Vagina (tissue), 2 donors: ENCODE data around the gene RNF114. TPM values are rescaled to one million over a fixed set of nuclear protein-coding genes. Genes with fewer than 3 reads are reported as not detected.
"Not testable (repeated sequence)": the region's sequence is repeated elsewhere in the genome, so short reads cannot be mapped to it uniquely, and the experiment has no call there.

Experiments
- DNase-seq, 2 donors: peaks; one replicate each; pipeline ENCODE4 v3.0.0-alpha.2; 2017; ENCODE audit errors: extremely low spot score in 2 of 2
- H3K27ac ChIP-seq: fragments of 200-600 bp; sonication (generic); one replicate; pipeline ENCODE4 v1.5.1; 2019
- H3K27me3 ChIP-seq: fragments of 200-600 bp; sonication (generic); one replicate; pipeline ENCODE4 v1.5.1; 2019
- H3K36me3 ChIP-seq, 2 donors: fragments of 200-600 bp; sonication (generic); one replicate each; pipeline ENCODE4 v1.5.1; 2017 to 2019
- H3K4me1 ChIP-seq: fragments of 200-600 bp; sonication (generic); one replicate; pipeline ENCODE4 v1.5.1; 2019
- H3K4me3 ChIP-seq, 2 donors: fragments of 200-600 bp; sonication (generic); 1 replicate in 1 of 2; 2 replicates in 1 of 2; pipeline ENCODE4 v1.5.1; 2016 to 2019
- H3K9me3 ChIP-seq: fragments of 200-600 bp; sonication (generic); one replicate; pipeline ENCODE4 v1.5.1; 2019
- POLR2A ChIP-seq, 2 donors: fragments of 450-650 bp; IDR thresholded peaks; one replicate each; pipeline ENCODE4 v1.6.1; 2017; ENCODE audit warnings: antibody characterized with exemption in 2 of 2, mild to moderate bottlenecking in 2 of 2, moderate library complexity in 2 of 2
- POLR2AphosphoS5 ChIP-seq, 2 donors: sonication (generic); formaldehyde crosslinking; IDR thresholded peaks; one replicate each; pipeline ENCODE4 v1.9.0; 2017; ENCODE audit warnings: antibody characterized with exemption in 2 of 2, mild to moderate bottlenecking in 2 of 2, low read depth in 1 of 2; ENCODE audit not compliant: insufficient read depth in 1 of 2
- intact Hi-C: fragments of 100-400 bp; cut with DNase I; formaldehyde crosslinking; loops from one replicate; pipeline ENCODE4 v1.15.1; 2023
- total RNA-seq: library from RNA; depleted of rRNA; stranded (reverse); fragments of >200 nt; gene quantifications from one replicate; pipeline ENCODE4 v1.2.3, GENCODE V29; 2016
- TF ChIP-seq, protein P1 (sequence below), 3 experiments: fragments of 450-650 bp in 2 of 3; fragments of 200-600 bp in 1 of 3; sonication (generic) in 1 of 3; IDR thresholded peaks; one replicate each; pipeline ENCODE4 v1.5.1; 2017 to 2019; ENCODE audit warnings: antibody characterized with exemption in 3 of 3, mild to moderate bottlenecking in 2 of 3, moderate library complexity in 2 of 3

The RNF114 gene
- total RNA-seq, 1 donor from 2014 or later = 153 TPM

- no peak overlapping the region for H3K27ac ChIP-seq
- intact Hi-C loops = no loop called here
- no peak for DNase-seq
- no peaks in the 10 kb centered on the region for H3K36me3 ChIP-seq
- no peaks in the 10 kb centered on the region for H3K9me3 ChIP-seq
- H3K4me1 ChIP-seq = no peaks in the 10 kb centered on the region
- no peak overlapping the region for H3K4me3 ChIP-seq
- no peak for TF ChIP-seq POLR2AphosphoS5 (IDR thresholded peaks at IDR 0.05; ENCODE audit: insufficient read depth in 1 of 2, low read depth in 1 of 2)
- TF ChIP-seq, protein P1, sequence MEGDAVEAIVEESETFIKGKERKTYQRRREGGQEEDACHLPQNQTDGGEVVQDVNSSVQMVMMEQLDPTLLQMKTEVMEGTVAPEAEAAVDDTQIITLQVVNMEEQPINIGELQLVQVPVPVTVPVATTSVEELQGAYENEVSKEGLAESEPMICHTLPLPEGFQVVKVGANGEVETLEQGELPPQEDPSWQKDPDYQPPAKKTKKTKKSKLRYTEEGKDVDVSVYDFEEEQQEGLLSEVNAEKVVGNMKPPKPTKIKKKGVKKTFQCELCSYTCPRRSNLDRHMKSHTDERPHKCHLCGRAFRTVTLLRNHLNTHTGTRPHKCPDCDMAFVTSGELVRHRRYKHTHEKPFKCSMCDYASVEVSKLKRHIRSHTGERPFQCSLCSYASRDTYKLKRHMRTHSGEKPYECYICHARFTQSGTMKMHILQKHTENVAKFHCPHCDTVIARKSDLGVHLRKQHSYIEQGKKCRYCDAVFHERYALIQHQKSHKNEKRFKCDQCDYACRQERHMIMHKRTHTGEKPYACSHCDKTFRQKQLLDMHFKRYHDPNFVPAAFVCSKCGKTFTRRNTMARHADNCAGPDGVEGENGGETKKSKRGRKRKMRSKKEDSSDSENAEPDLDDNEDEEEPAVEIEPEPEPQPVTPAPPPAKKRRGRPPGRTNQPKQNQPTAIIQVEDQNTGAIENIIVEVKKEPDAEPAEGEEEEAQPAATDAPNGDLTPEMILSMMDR (IDR thresholded peaks at IDR 0.05) = no peak
- TF ChIP-seq POLR2A (IDR thresholded peaks at IDR 0.05) = no peak
- H3K27me3 ChIP-seq = no peaks in the 10 kb centered on the region
Observed at GRCh38 chr20:49969946-49970345, 33.7 kb downstream of the RNF114 start.

GRCh38 chr20:49970498-49970897 is 34.3 kb downstream of the RNF114 start:
- TF ChIP-seq POLR2A (IDR thresholded peaks at IDR 0.05) = no peak
- TF ChIP-seq, protein P1 (IDR thresholded peaks at IDR 0.05) = no peak
- TF ChIP-seq POLR2AphosphoS5 (IDR thresholded peaks at IDR 0.05; ENCODE audit: insufficient read depth in 1 of 2, low read depth in 1 of 2) = no peak
- H3K27me3 ChIP-seq = no peaks in the 10 kb centered on the region
- no peak overlapping the region for H3K4me3 ChIP-seq
- H3K4me1 ChIP-seq = no peaks in the 10 kb centered on the region
- no peaks in the 10 kb centered on the region for H3K9me3 ChIP-seq
- intact Hi-C loops = no loop called here
- H3K36me3 ChIP-seq = no peaks in the 10 kb centered on the region
- no peak overlapping the region for H3K27ac ChIP-seq
- no peak for DNase-seq

DNA sequence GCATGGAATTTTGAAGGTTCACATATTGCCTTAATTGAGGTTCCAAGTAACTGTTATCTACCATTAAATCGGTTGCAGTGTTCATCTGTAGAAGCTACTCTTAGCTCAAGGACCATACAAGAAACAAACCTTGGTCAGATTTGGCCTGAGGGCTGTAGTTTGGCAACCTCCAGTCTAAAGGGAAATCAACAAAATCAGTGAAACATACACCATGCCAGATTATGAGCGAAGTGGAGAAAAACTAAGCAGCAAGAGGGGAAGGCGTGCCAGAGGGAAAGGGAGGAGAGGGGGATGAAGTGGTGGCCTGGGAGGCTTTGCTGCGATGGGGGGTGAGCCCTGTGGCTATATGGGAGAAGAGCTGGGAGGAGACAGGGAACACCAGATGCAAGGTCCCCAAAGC is 37.8 kb downstream of the RNF114 start:
- Histone ChIP-seq H3K9me3 (no peaks in the 10 kb centered on the region), H3K4me1 (peaks cover 2% of the 10 kb centered on the region), H3K27ac (no peak overlapping the region), H3K27me3 (no peaks in the 10 kb centered on the region), H3K36me3 (no peaks in the 10 kb centered on the region), H3K4me3 (no peak overlapping the region)
- TF ChIP-seq POLR2AphosphoS5 (IDR thresholded peaks at IDR 0.05; ENCODE audit: insufficient read depth in 1 of 2, low read depth in 1 of 2) (no peak), POLR2A (IDR thresholded peaks at IDR 0.05) (no peak)
- TF ChIP-seq, protein P1 (IDR thresholded peaks at IDR 0.05) = no peak
- intact Hi-C loops = no loop called here
- DNase-seq = no peak

GRCh38 chr20:49976542-49976941 is 40.3 kb downstream of the RNF114 start:
- no peak overlapping the region for H3K27ac ChIP-seq
- intact Hi-C loops = loop anchor here (5.0 kb wide), 1 partner anchor 331 kb away; no protein-coding TSS in a partner anchor
- TF ChIP-seq POLR2A (IDR thresholded peaks at IDR 0.05) = no peak
- TF ChIP-seq, protein P1 (IDR thresholded peaks at IDR 0.05) = no peak
- no peak for TF ChIP-seq POLR2AphosphoS5 (IDR thresholded peaks at IDR 0.05; ENCODE audit: insufficient read depth in 1 of 2, low read depth in 1 of 2)

DNA sequence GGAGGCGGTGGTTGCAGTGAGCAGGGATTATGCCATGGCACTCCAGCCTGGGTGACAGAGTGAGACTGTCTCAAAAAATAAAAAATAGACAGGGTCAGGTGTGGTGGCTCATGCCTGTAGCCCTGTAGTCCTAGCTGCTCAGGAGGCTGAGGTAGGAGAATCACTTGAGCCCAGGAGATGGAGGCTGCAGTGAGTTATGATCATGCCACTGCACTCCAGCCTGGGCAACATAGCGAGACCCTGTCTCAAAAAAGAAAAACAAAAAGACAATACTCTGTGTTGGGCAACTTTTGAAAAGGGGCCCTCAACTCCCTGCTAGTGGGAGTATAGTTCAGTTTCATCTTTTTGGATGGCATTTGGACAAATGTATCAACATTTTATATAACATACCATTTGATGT is 41.5 kb downstream of the RNF114 start:
- H3K9me3 ChIP-seq, DNase-seq, H3K36me3 ChIP-seq, H3K27me3 ChIP-seq, H3K4me3 ChIP-seq, H3K27ac ChIP-seq: not testable (repeated sequence)
- intact Hi-C loops = loop anchor here (2.0 to 5.0 kb wide), 2 partner anchors 93 to 330 kb away; no protein-coding TSS in a partner anchor
- peaks cover 16% of the 10 kb centered on the region for H3K4me1 ChIP-seq

More at GRCh38 chr20:49976542-49976941, 40.3 kb downstream of the RNF114 start:
- Histone ChIP-seq H3K4me1 (peaks cover 6% of the 10 kb centered on the region), H3K4me3 (no peak overlapping the region), H3K9me3 (no peaks in the 10 kb centered on the region), H3K36me3 (no peaks in the 10 kb centered on the region), H3K27me3 (no peaks in the 10 kb centered on the region)
- no peak for DNase-seq
